ENCODE results near the gene CFAP298. TPM values are rescaled to one million over a fixed set of nuclear protein-coding genes. Genes with fewer than 3 reads are reported as not detected.

CFAP298 gene
- total and polyA plus RNA-seq, 2 of the 13 experiments (the other 11 are each of a cell fraction or from before 2014, with no cell fraction given) = 21.2 to 62.2 TPM

- TF ChIP-seq PLSCR1 (CRISPR knock-in tag; IDR thresholded peaks at IDR 0.05; ENCODE audit: borderline replicate concordance) (no peak), NCOA2 (CRISPR knock-in tag; IDR thresholded peaks at IDR 0.05) (peak; percentile 98), CHD4 (IDR thresholded peaks at IDR 0.05; ENCODE audit: borderline replicate concordance, low read length) (peak; percentile 81; the same call in 1 of the 2 replicates), ZNF570 (CRISPR knock-in tag; IDR thresholded peaks at IDR 0.05; ENCODE audit: borderline replicate concordance) (no peak), YEATS4 (CRISPR knock-in tag; IDR thresholded peaks at IDR 0.05; ENCODE audit: borderline replicate concordance) (peak; percentile 65), ZNF142 (CRISPR knock-in tag; IDR thresholded peaks at IDR 0.05) (no peak), PREB (CRISPR knock-in tag; IDR thresholded peaks at IDR 0.05) (no peak), PTBP1 (IDR thresholded peaks at IDR 0.05; ENCODE audit: low read depth, low read length, poor library complexity, severe bottlenecking) (no peak), REL (CRISPR knock-in tag; conservative IDR thresholded peaks at IDR 0.05) (no peak), ZNF337 (CRISPR knock-in tag; IDR thresholded peaks at IDR 0.05; ENCODE audit: borderline replicate concordance, low read depth) (peak; percentile 78; the same call in 1 of the 2 replicates), ZBTB42 (CRISPR knock-in tag; IDR thresholded peaks at IDR 0.05) (no peak), ZNF749 (CRISPR knock-in tag; IDR thresholded peaks at IDR 0.05; ENCODE audit: borderline replicate concordance) (no peak), SKIL (CRISPR knock-in tag; IDR thresholded peaks at IDR 0.05; ENCODE audit: borderline replicate concordance) (peak; percentile 94), ZBTB21 (CRISPR knock-in tag; IDR thresholded peaks at IDR 0.05) (no peak; the same call in 1 of the 2 replicates), ZNF30 (CRISPR knock-in tag; IDR thresholded peaks at IDR 0.05) (no peak), MTERF4 (CRISPR knock-in tag; IDR thresholded peaks at IDR 0.05) (0 out of 2 replicates have a peak, but pooled peaks have one; percentile 26), FOSL2 (CRISPR knock-in tag; IDR thresholded peaks at IDR 0.05) (peak; percentile 89)
These were observed 19.2 kb downstream of the CFAP298 start (continued) for GRCh38 chr21:32592929-32593502.

Measured in HepG2 (cell line).